IMR-90 (cell line): ENCODE results near the gene TPSB2. TPM values are rescaled to one million over a fixed set of nuclear protein-coding genes. Genes with fewer than 3 reads are reported as not detected.
"Not testable (repeated sequence)": the region's sequence is repeated elsewhere in the genome, so short reads cannot be mapped to it uniquely, and the experiment has no call there.

Source experiments
- ATAC-seq: fragments of 200-7000 bp; cut with Tn5 transposase; 2 replicates; pipeline ENCODE4 v1.9.1; 2020; ENCODE audit warnings: low read depth, mild to moderate bottlenecking, moderate library complexity
- BruUV-seq: library from RNA; stranded (reverse); fragments of 400-500 nt; replicated peaks from 2 replicates; lab custom pipeline; 2021; lab: Mats Ljungman, UMichigan
- CTCF ChIA-PET: fragments of 300-600 bp; formaldehyde crosslinking; extraction: SDS; loops from one replicate; lab custom pipeline; 2021; ENCODE audit warnings: antibody characterized with exemption; lab: Yijun Ruan, JAX
- POLR2A ChIA-PET: fragments of 300-600 bp; sonication (Branson Sonifier 250); formaldehyde crosslinking; loops from one replicate; lab custom pipeline; 2022; ENCODE audit warnings: antibody characterized with exemption; ENCODE audit not compliant: unreplicated experiment; lab: Charles Lee
- DNase-seq: peaks from one replicate; pipeline ENCODE4 v3.0.0; 2013
- H2AFZ ChIP-seq: replicated peaks from 2 replicates; pipeline ENCODE3; 2013; ENCODE audit warnings: low read length, mild to moderate bottlenecking; ENCODE audit not compliant: poor library complexity
- H2AK5ac ChIP-seq: 2 replicates; pipeline ENCODE4 v1.6.1; 2013; ENCODE audit warnings: low read depth, low read length, inconsistent platforms
- H2AK9ac ChIP-seq: replicated peaks from 2 replicates; pipeline ENCODE3; 2013; ENCODE audit warnings: mild to moderate bottlenecking, low read depth, low read length, moderate library complexity; ENCODE audit not compliant: poor library complexity
- H2BK120ac ChIP-seq: 2 replicates; pipeline ENCODE4 v1.6.1; 2013; ENCODE audit warnings: low read depth, low read length, inconsistent platforms
- H2BK15ac ChIP-seq: 3 replicates; pipeline ENCODE4 v1.6.1; 2013; ENCODE audit warnings: low read depth, low read length, inconsistent platforms
- H2BK20ac ChIP-seq: 2 replicates; pipeline ENCODE4 v1.6.1; 2013; ENCODE audit warnings: low read depth, mild to moderate bottlenecking, inconsistent platforms, low read length, moderate library complexity
- H2BK5ac ChIP-seq: 2 replicates; pipeline ENCODE4 v1.6.1; 2013; ENCODE audit warnings: mild to moderate bottlenecking, low read depth, low read length, inconsistent platforms; ENCODE audit not compliant: poor library complexity, severe bottlenecking
- H3K14ac ChIP-seq: replicated peaks from 2 replicates; pipeline ENCODE4 v1.6.1; 2013; ENCODE audit warnings: low read depth, low read length, inconsistent platforms
- H3K18ac ChIP-seq: 2 replicates; pipeline ENCODE4 v1.6.1; 2013; ENCODE audit warnings: low read depth, low read length, control low read depth
- H3K23ac ChIP-seq: 2 replicates; pipeline ENCODE4 v1.6.1; 2013; ENCODE audit warnings: low read depth, low read length, inconsistent platforms
- H3K27ac ChIP-seq: 2 replicates; pipeline ENCODE4 v1.5.1; 2013; ENCODE audit warnings: mild to moderate bottlenecking, control low read depth, low read length; ENCODE audit not compliant: insufficient read depth
- H3K27me3 ChIP-seq: 2 replicates; pipeline ENCODE4 v1.6.1; 2013; ENCODE audit warnings: low read length; ENCODE audit not compliant: control insufficient read depth, insufficient read depth
- H3K36me3 ChIP-seq: 2 replicates; pipeline ENCODE4 v1.6.1; 2013; ENCODE audit warnings: low read length, mixed read lengths; ENCODE audit not compliant: control insufficient read depth, insufficient read depth
- H3K4ac ChIP-seq: 2 replicates; pipeline ENCODE4 v1.6.1; 2013; ENCODE audit warnings: low read depth, low read length, inconsistent platforms
- H3K4me1 ChIP-seq: 2 replicates; pipeline ENCODE4 v1.6.1; 2013; ENCODE audit warnings: low read length, mixed read lengths; ENCODE audit not compliant: control insufficient read depth, insufficient read depth
- H3K4me2 ChIP-seq: 2 replicates; pipeline ENCODE4 v1.6.1; 2013; ENCODE audit warnings: low read depth, mild to moderate bottlenecking, control low read depth, low read length, moderate library complexity
- H3K4me3 ChIP-seq: 2 replicates; pipeline ENCODE4 v1.5.1; 2013; ENCODE audit warnings: low read depth, mild to moderate bottlenecking, control low read depth, low read length, moderate library complexity; ENCODE audit not compliant: insufficient read depth
- H3K56ac ChIP-seq: 2 replicates; pipeline ENCODE4 v1.6.1; 2013; ENCODE audit warnings: low read length, inconsistent platforms; ENCODE audit not compliant: insufficient read depth; ENCODE audit errors: extremely low read depth
- H3K79me1 ChIP-seq, 2 experiments: 2 replicates each; pipeline ENCODE4 v1.6.1; 2013; ENCODE audit warnings: low read length in 2 of 2, inconsistent platforms in 1 of 2, low read depth in 1 of 2
- H3K9ac ChIP-seq: 2 replicates; pipeline ENCODE4 v1.6.1; 2013; ENCODE audit warnings: low read depth, low read length, control low read depth
- H3K9me1 ChIP-seq: 2 replicates; pipeline ENCODE4 v1.6.1; 2013; ENCODE audit warnings: low read length, inconsistent platforms; ENCODE audit not compliant: insufficient read depth
- H3K9me3 ChIP-seq: 2 replicates; pipeline ENCODE4 v1.6.1; 2013; ENCODE audit warnings: low read length; ENCODE audit not compliant: control insufficient read depth, insufficient read depth
- H4K20me1 ChIP-seq: 2 replicates; pipeline ENCODE4 v1.6.1; 2013; ENCODE audit warnings: low read length, inconsistent platforms; ENCODE audit not compliant: insufficient read depth
- H4K5ac ChIP-seq: 2 replicates; pipeline ENCODE4 v1.6.1; 2013; ENCODE audit warnings: mild to moderate bottlenecking, low read depth, low read length, control low read depth
- H4K8ac ChIP-seq, 2 experiments: 2 replicates each; pipeline ENCODE4 v1.6.1; 2013; ENCODE audit warnings: low read depth in 2 of 2, low read length in 2 of 2, control low read depth in 1 of 2, inconsistent platforms in 1 of 2
- H4K91ac ChIP-seq: 2 replicates; pipeline ENCODE4 v1.6.1; 2013; ENCODE audit warnings: low read depth, low read length, inconsistent platforms; ENCODE audit not compliant: insufficient read depth
- WGBS, 2 experiments: methylation state at CpG; one replicate each; pipeline versions ENCODE4 v1.1.5 to v1.1.7; 2013; ENCODE audit warnings: missing lambda C conversion rate in 2 of 2; ENCODE audit not compliant: insufficient read length in 1 of 2; ENCODE audit errors: extremely low coverage in 2 of 2; 5-methylcytosine and 5-hydroxymethylcytosine counted together
- dilution Hi-C: fragments of 300-500 bp; cut with HindIII; formaldehyde crosslinking; loops from one replicate; pipeline ENCODE4 v1.14.3; 2018; ENCODE audit warnings: low sequenced_read_pairs; ENCODE audit not compliant: unreplicated experiment
- in situ Hi-C: fragments of 300-500 bp; cut with MboI; formaldehyde crosslinking; loops from 3 replicates; pipeline ENCODE4 v1.14.3; 2019; ENCODE audit warnings: low sequenced_read_pairs, inconsistent platforms, mixed read lengths
- intact Hi-C: fragments of 100-400 bp; cut with micrococcal nuclease; formaldehyde crosslinking; loops from 2 replicates; pipeline ENCODE4 v1.10.0; 2022
- polyA plus RNA-seq, 3 experiments: library from polyadenylated mRNA; depleted of rRNA; stranded (reverse); fragments of >200 nt; gene quantifications; 2 replicates each; pipeline ENCODE4 v1.2.3, GENCODE V29; 2012; ENCODE audit warnings: low replicate concordance in 1 of 3
- total RNA-seq: library from RNA; depleted of rRNA; stranded (reverse); fragments of >200 nt; gene quantifications from 2 replicates; pipeline ENCODE4 v1.2.3, GENCODE V29; 2012

Gene TPSB2
- total and polyA plus RNA-seq, 2 of the 4 experiments (the other 2 are of a cell fraction), result not detected

DNA sequence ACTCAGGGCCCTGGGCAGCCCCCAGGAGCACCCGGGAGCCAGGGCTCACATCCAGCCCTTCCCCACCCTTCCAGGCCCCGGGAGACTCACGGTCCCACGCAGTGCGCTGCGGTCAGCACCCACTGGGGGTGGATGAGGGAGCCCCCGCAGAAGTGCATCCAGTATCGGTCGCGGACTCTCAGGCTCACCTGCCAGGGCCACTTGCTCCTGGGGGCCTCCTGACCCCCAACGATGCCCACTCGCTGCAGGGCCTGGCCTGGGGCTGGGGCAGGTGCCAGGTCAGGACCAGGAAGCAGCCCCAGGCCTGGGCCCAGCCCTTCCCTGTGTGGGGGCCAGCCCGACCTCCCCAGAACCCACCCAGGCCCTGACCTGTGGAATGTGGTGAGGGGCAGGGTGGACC, 508 bp downstream of the TPSB2 start:
- H3K9me1 ChIP-seq, in situ Hi-C loops, H3K9ac ChIP-seq, POLR2A ChIA-PET, H4K91ac ChIP-seq, intact Hi-C loops, H3K56ac ChIP-seq, H2BK5ac ChIP-seq, H2AK9ac ChIP-seq, H3K27ac ChIP-seq, H3K18ac ChIP-seq, H3K14ac ChIP-seq, H3K79me1 ChIP-seq, H3K27me3 ChIP-seq, H3K23ac ChIP-seq, H4K5ac ChIP-seq, ATAC-seq, DNase-seq, H3K4me1 ChIP-seq, H3K4me3 ChIP-seq, H3K9me3 ChIP-seq, H4K20me1 ChIP-seq, H3K36me3 ChIP-seq, H2AFZ ChIP-seq, H2BK15ac ChIP-seq, CTCF ChIA-PET, H3K4ac ChIP-seq, H3K4me2 ChIP-seq, H4K8ac ChIP-seq, BruUV-seq, H2BK120ac ChIP-seq, dilution Hi-C loops, H2BK20ac ChIP-seq, H2AK5ac ChIP-seq: not testable (repeated sequence)
- no CpG with 5 or more reads among the region's 13 CpGs for WGBS, 2 experiments

DNA sequence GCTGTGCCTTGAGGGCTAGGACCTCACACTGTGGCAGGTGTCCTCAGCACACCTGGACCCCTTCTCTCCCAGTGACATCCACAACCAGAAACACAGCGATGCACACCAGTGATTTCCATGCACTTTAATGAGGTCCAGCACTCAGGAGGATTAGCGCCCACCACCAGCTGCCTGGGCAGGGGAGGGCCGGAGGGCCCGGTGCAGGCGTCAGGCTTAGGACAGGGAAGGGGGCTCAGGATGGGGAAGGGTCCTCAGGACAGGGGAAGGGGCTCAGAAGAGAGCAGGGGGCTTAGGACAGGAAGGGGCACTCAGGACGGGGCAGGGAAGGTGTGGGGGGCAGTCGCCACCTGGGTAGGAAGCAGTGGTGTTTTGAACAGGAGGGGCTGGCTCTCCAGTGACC, 1.8 kb downstream of the TPSB2 start:
- H2BK20ac ChIP-seq, H3K18ac ChIP-seq, H3K4ac ChIP-seq, H3K9ac ChIP-seq, BruUV-seq, ATAC-seq, H3K9me1 ChIP-seq, H3K36me3 ChIP-seq, H4K8ac ChIP-seq, H3K4me2 ChIP-seq, H3K4me3 ChIP-seq, H2AK9ac ChIP-seq, H2BK120ac ChIP-seq, POLR2A ChIA-PET, H3K56ac ChIP-seq, in situ Hi-C loops, H4K5ac ChIP-seq, H3K9me3 ChIP-seq, intact Hi-C loops, dilution Hi-C loops, H3K79me1 ChIP-seq, H3K27me3 ChIP-seq, H3K4me1 ChIP-seq, H4K91ac ChIP-seq, H2AK5ac ChIP-seq, H2AFZ ChIP-seq, H3K27ac ChIP-seq, H3K14ac ChIP-seq, H2BK15ac ChIP-seq, H4K20me1 ChIP-seq, CTCF ChIA-PET, H3K23ac ChIP-seq, H2BK5ac ChIP-seq, DNase-seq: not testable (repeated sequence)
- no CpG with 5 or more reads among the region's 7 CpGs for WGBS, 2 experiments
